Measurements from ENCODE around the gene TOPBP1.

- TF ChIP-seq CTCF (IDR thresholded peaks at IDR 0.05) (no peak), POLR2A (IDR thresholded peaks at IDR 0.05) (no peak)
Observed at GRCh38 chr3:133589503-133589902, 72.2 kb downstream of the TOPBP1 start.
